T47D (cell line): ENCODE measurements around the gene RNF38.
A peak's percentile ranks its signal among the peaks of the same experiment; 100 is the strongest.
"Not testable (repeated sequence)": the region's sequence is repeated elsewhere in the genome, so short reads cannot be mapped to it uniquely, and the experiment has no call there.

Experiments used
- DNase-seq, 2 experiments: peaks; one replicate each; pipeline versions ENCODE4 v3.0.0 to v3.0.0-alpha.2; 2011 to 2012; ENCODE audit warnings: low read depth in 1 of 2, low spot score in 1 of 2
- JUND ChIP-seq: IDR thresholded peaks from 2 replicates; pipeline ENCODE4 v1.6.1; 2012; ENCODE audit warnings: low read depth
- in situ Hi-C: cut with HindIII; loops from 2 replicates; pipeline ENCODE4 v1.10.0; 2016; ENCODE audit warnings: low sequenced_read_pairs, low pct_unique_long_range_greater_than_20kb

The RNF38 gene

DNA sequence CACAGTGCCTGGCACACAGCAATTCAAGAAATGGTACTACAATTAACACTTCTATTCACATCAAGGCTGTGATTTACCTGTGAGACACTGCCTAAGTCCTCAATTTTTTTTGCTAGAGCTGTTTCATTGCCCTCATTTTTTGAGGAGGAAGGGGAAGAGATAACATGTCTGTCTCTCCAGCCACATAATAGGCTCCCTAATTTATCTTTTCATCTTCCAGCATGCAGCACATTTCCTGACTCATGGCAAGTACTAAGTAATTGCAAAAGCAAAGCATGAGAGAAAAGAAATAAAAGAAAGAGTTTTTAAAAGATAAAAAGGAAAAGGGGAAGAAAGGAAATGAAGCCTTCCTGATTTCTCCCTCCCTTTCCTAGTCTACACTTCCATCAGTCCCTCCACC is 26.9 kb upstream of the RNF38 start:
- no peak for DNase-seq
- TF ChIP-seq JUND: no peak
- in situ Hi-C loops: no loop called here

DNA sequence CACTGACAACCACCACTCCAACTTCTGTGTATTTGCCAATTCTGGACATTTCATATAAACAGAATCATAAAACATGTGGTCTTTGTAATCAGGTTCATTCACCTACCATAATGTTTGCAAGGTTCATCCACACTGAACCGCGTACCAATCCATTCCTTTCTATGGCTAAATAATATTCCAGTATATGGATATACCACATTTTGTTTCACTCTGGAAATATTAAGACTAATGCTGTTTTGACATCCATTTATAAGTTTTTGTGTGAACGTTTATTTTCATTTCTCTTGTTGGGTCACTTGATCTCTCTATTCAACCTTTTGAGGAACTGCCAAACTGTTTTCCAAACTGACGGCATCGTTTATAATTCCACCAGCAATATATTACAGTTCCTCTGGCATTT is 26.3 kb upstream of the RNF38 start:
- in situ Hi-C loops: no loop called here
- no peak for TF ChIP-seq JUND
- no peak for DNase-seq

DNA sequence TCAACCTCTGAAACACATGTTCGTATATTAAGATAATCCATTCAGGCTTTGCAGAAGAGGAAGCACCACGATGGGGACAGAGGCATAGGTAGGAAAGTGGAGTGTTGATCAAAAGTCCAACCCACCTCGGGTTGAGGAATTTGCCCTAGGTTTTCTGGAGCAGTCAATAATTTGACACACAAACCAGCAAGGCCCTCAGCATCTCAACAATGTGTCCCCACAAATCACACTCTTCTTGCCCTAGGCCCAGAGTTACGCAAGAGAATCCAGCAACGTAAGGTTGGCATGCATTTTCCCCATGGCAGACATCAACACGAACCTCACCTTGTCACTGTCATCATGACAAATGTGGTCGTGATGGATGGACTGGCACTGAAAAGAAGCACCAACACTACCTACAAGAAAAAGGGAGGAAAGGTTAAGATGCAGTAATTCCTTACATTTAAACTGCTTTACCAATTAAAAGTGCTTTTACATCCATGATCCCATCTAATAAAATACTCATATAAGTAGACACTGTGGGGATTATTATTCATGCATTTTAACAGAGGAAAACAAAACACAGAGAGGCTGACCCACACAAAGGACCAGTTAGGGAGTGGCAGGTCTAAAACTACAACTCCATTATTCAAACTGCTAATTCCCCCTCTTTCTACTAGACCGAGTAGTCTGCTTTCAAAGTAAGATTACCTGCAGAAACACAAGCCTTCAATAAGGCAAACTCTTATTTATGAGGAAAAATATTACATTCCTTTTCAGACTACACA is 24.4 kb upstream of the RNF38 start:
- in situ Hi-C loops: no loop called here
- DNase-seq: no peak
- no peak for TF ChIP-seq JUND

DNA sequence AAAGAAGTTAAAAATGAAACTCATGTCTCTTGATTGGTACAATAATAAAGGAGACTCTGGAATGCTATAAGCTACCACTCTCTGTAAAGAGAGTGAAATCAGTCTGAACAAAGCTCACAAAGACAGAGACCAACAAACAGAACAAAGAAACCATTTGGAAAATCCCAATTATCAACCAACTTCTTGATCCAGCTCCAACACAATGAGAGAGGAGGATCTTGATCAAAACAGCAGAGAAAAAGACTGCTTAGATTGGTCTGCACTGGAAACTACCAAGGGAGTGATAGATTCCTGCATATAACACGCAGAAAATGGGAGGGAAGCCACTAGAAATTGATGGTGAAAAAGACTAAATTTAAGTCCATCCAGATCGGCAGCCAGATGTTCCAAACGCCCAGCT is 23.1 kb upstream of the RNF38 start:
- no peak for DNase-seq
- in situ Hi-C loops: no loop called here
- no peak for TF ChIP-seq JUND

DNA sequence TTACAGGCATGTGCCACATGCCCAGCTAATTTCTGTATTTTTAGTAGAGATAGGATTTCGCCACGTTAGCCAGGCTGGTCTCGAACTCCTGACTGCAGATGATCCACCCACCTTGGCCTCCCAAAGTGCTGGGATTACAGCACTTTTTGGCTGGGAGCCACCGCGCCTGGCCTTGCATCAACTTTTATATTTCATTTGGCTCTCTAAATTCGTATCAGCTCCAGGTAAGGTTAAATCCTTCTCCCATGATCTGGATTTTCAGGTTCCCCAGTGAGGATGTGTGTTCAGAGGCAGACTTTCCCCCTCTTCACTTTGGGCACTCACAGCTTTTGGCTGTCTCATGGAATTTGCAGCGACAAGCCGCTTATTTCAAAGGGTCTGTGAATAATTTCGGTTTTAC is 16.8 kb upstream of the RNF38 start:
- no peak for TF ChIP-seq JUND
- in situ Hi-C loops: no loop called here
- no peak for DNase-seq

DNA sequence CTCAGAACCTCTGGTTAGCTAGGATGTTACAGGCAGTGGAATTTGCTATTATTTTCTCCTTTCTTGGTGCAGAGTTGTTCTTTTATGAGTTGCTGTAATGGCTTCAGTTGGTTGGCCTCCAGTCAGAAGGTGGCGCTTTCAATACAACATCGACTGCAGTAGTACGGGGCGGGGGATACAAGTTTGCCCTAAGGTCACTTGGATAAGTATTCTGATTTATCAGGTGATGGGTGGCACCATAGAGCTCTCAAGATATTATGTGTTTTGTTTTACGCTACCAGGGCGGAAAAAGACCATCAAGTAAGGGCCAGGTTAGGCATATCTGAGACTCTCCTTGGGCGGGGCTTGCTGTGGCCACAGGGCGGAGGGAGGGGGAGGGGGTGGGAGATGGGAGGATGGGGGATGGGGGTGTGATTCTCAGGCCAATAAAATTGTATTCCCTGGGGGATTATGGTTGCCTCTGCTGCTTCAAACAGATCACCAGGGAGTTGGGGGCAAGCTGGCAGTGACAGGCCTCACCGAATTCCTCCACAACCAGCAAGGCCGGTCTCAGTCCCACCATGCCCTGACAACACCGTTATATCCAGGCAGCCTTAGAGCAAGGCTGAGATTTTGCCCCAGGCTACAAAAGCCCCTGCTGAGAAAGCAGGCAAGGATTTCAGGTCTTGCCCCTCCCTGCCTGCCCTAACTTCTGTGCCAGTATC is 15.9 kb upstream of the RNF38 start:
- no peak for TF ChIP-seq JUND
- DNase-seq: no peak
- in situ Hi-C loops: no loop called here

DNA sequence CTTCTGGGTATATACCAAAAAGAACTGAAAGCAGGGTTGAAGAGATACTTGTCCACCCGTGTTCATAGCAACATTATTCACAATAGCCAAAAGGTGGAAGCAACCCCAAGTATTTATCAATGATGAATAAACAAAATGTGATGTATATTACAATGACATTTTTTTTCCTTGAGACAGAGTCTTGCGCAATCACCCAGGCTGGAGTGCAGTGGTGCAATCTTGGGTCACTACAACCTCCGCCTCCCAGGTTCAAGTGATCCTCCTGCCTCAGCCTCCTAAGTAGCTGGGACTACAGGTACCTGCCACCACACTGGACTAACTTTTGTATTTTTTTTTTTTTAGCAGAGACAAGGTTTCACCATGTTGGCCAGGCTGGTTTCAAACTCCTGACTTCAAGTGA is 11.3 kb upstream of the RNF38 start:
- DNase-seq, in situ Hi-C loops: not testable (repeated sequence)

DNA sequence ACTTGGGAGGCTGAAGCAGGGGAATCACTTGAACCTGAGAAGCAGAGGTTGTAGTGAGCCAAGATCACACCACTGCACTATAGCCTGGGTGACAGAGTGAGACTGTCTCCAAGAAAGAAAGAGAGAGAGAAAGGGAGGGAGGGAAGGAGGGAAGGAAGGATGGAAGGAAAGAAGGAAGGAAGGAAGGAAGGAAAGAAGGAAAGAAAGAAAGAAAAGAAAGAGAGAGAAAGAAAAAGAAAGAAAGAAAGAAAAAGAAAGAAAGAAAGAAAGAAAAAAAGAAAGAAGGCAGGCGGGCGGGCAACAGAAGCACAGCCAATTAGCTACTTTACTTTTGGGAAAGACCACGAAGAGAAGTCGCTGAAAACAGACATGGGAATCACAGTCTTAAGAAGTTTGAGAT is 9.0 kb upstream of the RNF38 start:
- in situ Hi-C loops, DNase-seq: not testable (repeated sequence)

DNA sequence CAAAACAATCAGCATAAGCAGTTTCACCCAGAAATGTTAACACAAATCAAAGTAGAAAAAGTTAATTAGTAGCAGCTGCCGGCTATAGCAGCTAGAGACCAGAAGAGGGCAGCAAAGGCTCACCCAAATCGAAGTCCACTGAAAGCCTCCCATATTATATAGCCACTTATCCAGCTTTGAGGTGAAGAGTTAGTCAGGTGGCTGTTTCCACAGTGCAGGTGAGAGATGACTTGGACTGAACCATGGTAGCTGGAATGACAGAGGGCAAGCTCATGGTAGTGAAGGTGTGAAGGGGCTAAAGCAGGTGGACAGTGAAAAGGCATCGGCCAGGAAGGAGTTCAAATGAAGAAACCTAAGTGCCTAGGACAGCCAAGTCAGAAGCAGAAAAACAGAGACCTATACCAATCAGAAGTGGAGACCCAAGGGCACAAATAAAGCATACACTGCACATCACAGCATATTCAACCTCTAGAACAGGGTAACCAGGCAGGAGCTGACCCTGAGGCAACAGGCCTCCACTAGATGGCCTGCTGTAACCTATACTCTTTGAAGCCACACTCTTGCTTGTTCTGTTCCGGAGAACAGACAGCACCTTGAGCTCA is 7.2 kb upstream of the RNF38 start:
- TF ChIP-seq JUND: no peak
- peak in 1 of 2 experiments; percentile 67 for DNase-seq
- in situ Hi-C loops: no loop called here

DNA sequence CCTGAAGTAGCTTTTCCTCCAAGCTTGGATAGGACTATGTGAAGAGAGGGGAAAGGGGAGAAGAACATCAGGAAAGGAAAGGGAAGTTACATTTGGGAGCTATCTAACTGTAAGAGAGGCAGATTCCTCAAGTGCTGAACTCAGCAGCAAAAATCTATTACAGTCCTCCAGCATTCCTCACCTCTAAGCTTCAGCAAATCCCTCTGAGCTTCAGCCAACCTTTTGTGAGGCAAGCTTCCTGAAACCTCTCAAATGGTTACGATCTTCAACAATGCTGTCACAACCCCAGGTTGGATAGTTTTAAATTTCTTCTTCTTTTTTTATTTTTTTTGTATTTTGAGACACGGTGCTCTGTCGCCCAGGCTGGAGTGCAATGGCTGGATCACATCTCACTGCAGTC is 2.5 kb upstream of the RNF38 start:
- DNase-seq: no peak
- in situ Hi-C loops: no loop called here
- TF ChIP-seq JUND: no peak

DNA sequence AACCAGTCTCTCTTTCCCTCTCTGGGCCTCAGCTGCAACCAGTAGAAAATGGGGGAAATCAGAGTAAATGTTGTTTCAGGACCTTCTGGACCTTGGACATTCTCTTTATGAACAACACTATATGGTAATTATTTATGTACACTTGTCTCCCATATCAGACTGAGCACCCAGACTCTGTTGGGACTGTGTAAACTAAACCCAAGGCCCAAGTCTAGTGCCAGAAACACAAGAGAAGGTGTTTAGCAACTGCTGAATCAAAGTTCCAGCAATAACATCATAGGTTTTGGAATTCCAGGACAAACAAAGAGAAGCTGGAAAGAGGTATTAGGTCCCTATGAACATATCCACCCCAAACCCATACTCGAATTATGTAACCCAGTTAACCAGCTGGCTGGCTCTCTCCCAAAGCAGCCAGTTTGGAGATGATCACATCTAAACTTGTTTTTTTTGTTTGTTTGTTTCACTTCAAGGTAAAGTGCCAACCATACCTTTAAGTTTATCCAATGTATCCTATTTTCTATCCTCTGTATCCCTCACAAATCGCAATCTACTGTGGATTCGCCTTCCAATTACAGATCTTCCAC is 1.9 kb upstream of the RNF38 start:
- in situ Hi-C loops: no loop called here
- no peak for TF ChIP-seq JUND
- no peak for DNase-seq

DNA sequence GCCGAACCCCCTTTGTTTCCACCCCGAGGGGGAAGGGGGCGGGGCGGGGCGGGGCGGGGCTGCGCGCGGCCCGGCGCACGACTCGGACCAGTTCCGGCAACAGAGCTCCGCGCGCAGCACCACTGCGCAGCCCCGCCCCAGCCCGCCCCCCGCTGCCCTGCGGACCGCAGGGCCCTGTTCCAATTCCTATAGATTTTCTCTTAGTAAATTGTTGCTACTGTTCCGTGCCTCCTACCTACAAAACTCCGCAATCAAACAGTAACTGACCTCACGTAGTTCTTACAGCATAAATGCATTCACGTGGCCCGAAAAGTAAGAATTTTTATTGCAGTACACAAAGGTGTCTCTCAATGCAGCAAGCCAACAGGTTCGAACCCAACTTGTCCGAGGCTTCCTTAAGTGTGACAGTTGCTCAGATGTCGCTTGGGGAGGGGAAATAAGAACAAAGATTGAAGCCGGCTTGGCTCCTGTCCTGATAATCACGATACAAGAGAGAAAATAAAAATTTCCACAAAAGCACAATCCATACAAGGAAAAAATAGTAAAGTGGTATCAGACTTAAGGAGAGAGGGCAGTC is 1.2 kb upstream of the RNF38 start:
- no peak for TF ChIP-seq JUND
- DNase-seq: peak in 1 of 2 experiments; percentile 66
- in situ Hi-C loops: no loop called here
